GM23338 (cell line): ENCODE results near the gene PLA2G6. TPM values are rescaled to one million over a fixed set of nuclear protein-coding genes. Genes with fewer than 3 reads are reported as not detected.

Experiments
- ATAC-seq: fragments of 200-7000 bp; cut with Tn5 transposase; 3 replicates; pipeline ENCODE4 v1.9.1; 2020
- DNase-seq: peaks from one replicate; pipeline ENCODE4 v3.0.0-alpha.2; 2015; ENCODE audit warnings: low spot score
- H2AFZ ChIP-seq: fragments of 200-600 bp; sonication (generic); 2 replicates; pipeline ENCODE4 v1.8.0; 2016; ENCODE audit warnings: antibody characterized with exemption, mild to moderate bottlenecking, moderate library complexity
- H3F3A ChIP-seq: fragments of 200-600 bp; sonication (generic); replicated peaks from 2 replicates; pipeline ENCODE4 v1.8.0; 2017; ENCODE audit warnings: antibody characterized with exemption, mixed run types, low read depth
- H3K27ac ChIP-seq: fragments of 200-600 bp; sonication (generic); 2 replicates; pipeline ENCODE4 v1.6.1; 2016; ENCODE audit warnings: low read depth
- H3K27me3 ChIP-seq: fragments of 200-600 bp; sonication (generic); 2 replicates; pipeline ENCODE4 v1.8.0; 2016; ENCODE audit warnings: mild to moderate bottlenecking, mixed run types, moderate library complexity; ENCODE audit not compliant: insufficient read depth
- H3K36me3 ChIP-seq: fragments of 200-600 bp; sonication (generic); 2 replicates; pipeline ENCODE4 v1.8.0; 2016; ENCODE audit warnings: mild to moderate bottlenecking; ENCODE audit not compliant: insufficient read depth
- H3K4me1 ChIP-seq: fragments of 200-600 bp; sonication (generic); 2 replicates; pipeline ENCODE4 v1.8.0; 2016; ENCODE audit warnings: mild to moderate bottlenecking, moderate library complexity; ENCODE audit not compliant: insufficient read depth
- H3K4me2 ChIP-seq: fragments of 200-600 bp; sonication (generic); 2 replicates; pipeline ENCODE4 v1.7.1; 2017; ENCODE audit warnings: mixed run types
- H3K4me3 ChIP-seq: fragments of 200-600 bp; sonication (generic); 2 replicates; pipeline ENCODE4 v1.6.1; 2016; ENCODE audit warnings: mixed run types
- H3K79me2 ChIP-seq: fragments of 200-600 bp; sonication (generic); replicated peaks from 2 replicates; pipeline ENCODE4 v1.8.0; 2017; ENCODE audit warnings: mild to moderate bottlenecking; ENCODE audit not compliant: insufficient read depth
- H3K9me2 ChIP-seq: fragments of 200-600 bp; sonication (generic); 2 replicates; pipeline ENCODE4 v1.8.0; 2017; ENCODE audit not compliant: insufficient read depth
- H4K20me1 ChIP-seq: fragments of 200-600 bp; sonication (generic); replicated peaks from 2 replicates; pipeline ENCODE4 v1.8.0; 2017; ENCODE audit warnings: mild to moderate bottlenecking; ENCODE audit not compliant: insufficient read depth
- H3K27ac Mint-ChIP-seq: 2 replicates; pipeline ENCODE4 v1.8.0; 2020; ENCODE audit warnings: inconsistent platforms, mild to moderate bottlenecking, moderate library complexity, mixed read lengths
- H3K27me3 Mint-ChIP-seq: 3 replicates; pipeline ENCODE4 v1.8.0; 2022; ENCODE audit warnings: low read depth, mild to moderate bottlenecking, moderate library complexity, mixed read lengths, inconsistent platforms; ENCODE audit not compliant: insufficient read depth, poor library complexity
- H3K36me3 Mint-ChIP-seq: 3 replicates; pipeline ENCODE4 v1.8.0; 2021; ENCODE audit warnings: low read depth, mild to moderate bottlenecking, inconsistent platforms, moderate library complexity, mixed read lengths
- H3K4me1 Mint-ChIP-seq: 3 replicates; pipeline ENCODE4 v1.8.0; 2020; ENCODE audit warnings: mild to moderate bottlenecking, inconsistent platforms, mixed read lengths
- H3K4me3 Mint-ChIP-seq: 3 replicates; pipeline ENCODE4 v1.8.0; 2021; ENCODE audit warnings: moderate library complexity, mild to moderate bottlenecking, inconsistent platforms, mixed read lengths
- H3K9me3 Mint-ChIP-seq: 3 replicates; pipeline ENCODE4 v1.8.0; 2020; ENCODE audit warnings: moderate library complexity, mild to moderate bottlenecking, inconsistent platforms, mixed read lengths
- CREB1 ChIP-seq: fragments of 250-450 bp; sonication (Bioruptor Pico); IDR thresholded peaks from 2 replicates; pipeline ENCODE4 v1.5.0; 2020; ENCODE audit warnings: low read depth, mild to moderate bottlenecking, moderate library complexity
- POLR2AphosphoS5 ChIP-seq: IDR thresholded peaks from 2 replicates; pipeline ENCODE4 v1.6.1; 2016; ENCODE audit warnings: antibody characterized with exemption, low read depth
- ZNF331 ChIP-seq: fragments of 250-450 bp; sonication (Bioruptor Pico); IDR thresholded peaks from 2 replicates; pipeline ENCODE4 v1.5.0; 2020; ENCODE audit warnings: low read depth, mild to moderate bottlenecking, moderate library complexity
- polyA plus RNA-seq: library from polyadenylated mRNA; unstranded; fragments of >200 nt; fragmentation: Nextera tagmentation; extraction: Ambion mirVana; gene quantifications from 2 replicates; pipeline ENCODE4 v1.2.1, GENCODE V29; 2016
- total RNA-seq: library from RNA; depleted of rRNA; stranded (reverse); fragments of >200 nt; shearing (Covaris generic); gene quantifications from 2 replicates; pipeline ENCODE4 v1.2.3, GENCODE V29; 2014
- TF ChIP-seq, protein P1 (sequence below), 2 experiments: fragments of 200-600 bp in 1 of 2; sonication (generic) in 1 of 2; conservative IDR thresholded peaks; 2 replicates each; pipeline versions ENCODE4 v1.5.1 to v1.6.1; 2016 to 2017; ENCODE audit warnings: antibody characterized with exemption in 2 of 2, low read depth in 2 of 2, mild to moderate bottlenecking in 2 of 2, moderate library complexity in 1 of 2

PLA2G6 gene
- total and polyA plus RNA-seq, 2 experiments from 2014 or later: 4.5 to 12.6 TPM

DNA sequence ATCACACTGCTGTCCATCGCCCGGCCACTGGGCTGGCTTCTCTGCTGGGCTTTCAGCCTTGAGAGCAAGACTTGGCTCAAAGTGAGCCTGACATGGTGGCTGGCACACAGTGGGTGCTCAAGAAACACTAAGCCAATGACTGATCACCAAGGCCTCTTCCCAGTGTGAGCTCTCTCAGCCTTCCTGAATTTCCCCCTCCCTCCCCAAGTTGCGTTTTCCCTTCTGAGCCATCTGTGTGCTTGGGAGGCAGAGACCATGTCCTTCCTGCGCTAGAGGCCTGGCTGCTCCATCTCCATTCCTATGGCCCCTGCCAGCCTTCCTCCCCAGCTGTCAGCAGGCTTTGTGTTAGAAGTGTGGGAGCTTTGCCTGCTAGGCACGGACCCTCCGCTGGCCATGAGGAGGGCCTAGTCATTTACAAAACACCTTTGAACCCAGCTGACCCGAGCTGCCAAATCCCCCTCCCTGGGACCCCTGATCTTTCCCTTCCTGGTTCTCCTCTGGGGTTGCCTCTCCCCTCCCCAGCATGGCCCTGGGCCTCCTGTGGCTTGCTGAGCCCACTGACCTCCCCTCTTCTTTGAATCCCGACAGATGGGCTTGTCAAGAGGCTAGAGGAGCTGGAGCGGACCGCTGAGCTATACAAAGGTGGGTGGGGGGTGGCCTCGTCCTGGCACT is 111.2 kb downstream of the PLA2G6 start:
- Mint-ChIP-seq H3K4me1 (peaks cover 2% of the 10 kb centered on the region; the same call in 2 of the 3 replicates), H3K27me3 (peaks cover 10% of the 10 kb centered on the region), H3K9me3 (no peaks in the 10 kb centered on the region), H3K27ac (no peak overlapping the region), H3K36me3 (peaks cover 41% of the 10 kb centered on the region), H3K4me3 (no peak overlapping the region)
- no peak overlapping the region for H2AFZ ChIP-seq
- H4K20me1 ChIP-seq: no peaks in the 10 kb centered on the region; the same call in 1 of the 2 replicates
- H3F3A ChIP-seq: no peaks in the 10 kb centered on the region
- no peaks in the 10 kb centered on the region for H3K27me3 ChIP-seq
- H3K9me2 ChIP-seq: no peaks in the 10 kb centered on the region
- H3K4me3 ChIP-seq: no peak overlapping the region
- no peaks in the 10 kb centered on the region for H3K36me3 ChIP-seq
- TF ChIP-seq POLR2AphosphoS5 (no peak), ZNF331 (CRISPR knock-in tag) (no peak), CREB1 (no peak)
- H3K79me2 ChIP-seq: no peaks in the 10 kb centered on the region
- no peak overlapping the region for H3K27ac ChIP-seq
- no peak for ATAC-seq
- DNase-seq: no peak
- H3K4me1 ChIP-seq: 0 out of 2 replicates have a peak, but pooled peaks cover 3% of the 10 kb centered on the region
- no peak overlapping the region for H3K4me2 ChIP-seq

DNA sequence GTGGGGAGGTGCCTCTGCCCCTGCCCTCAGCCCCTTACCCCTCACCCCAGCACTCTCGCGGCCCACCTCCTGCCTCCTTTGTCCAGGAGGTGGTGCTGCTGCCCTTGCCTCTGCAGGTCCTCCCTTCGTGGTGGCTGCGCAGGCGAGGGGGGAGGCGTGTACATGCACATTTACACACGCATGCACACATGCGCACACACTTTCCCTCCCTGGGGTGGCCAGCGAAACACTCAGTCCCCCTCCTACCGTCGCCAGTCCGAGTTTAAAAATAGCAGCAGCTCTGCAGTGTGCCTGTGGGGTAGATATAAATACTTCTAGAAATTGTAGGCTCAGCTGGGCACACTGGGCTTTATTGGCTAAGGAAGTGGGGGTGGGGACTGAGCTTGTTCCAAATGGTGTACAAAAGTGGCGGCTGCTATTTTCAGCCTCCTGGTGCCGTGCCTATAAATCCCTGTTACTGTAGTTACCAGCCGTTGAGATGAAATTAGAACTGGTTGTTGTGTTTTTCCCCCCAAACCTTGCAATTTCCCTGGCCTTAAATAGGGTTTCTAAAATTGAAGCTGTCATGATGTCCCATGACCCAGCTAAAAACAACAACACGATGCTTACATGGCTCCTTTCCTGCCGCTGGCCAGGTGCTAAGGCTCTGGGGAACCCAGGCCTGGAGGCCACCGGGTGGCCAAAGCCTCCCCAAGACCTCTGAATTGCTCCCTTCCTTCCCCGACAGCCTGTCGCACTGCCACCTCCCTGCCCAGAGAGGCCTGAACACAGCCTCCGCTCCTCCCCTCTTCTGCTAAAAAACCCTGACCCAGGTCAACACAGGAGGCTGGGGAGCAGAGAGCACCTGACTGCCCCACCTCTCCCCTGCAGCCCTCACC is 112.0 kb downstream of the PLA2G6 start:
- peak; percentile 61 for ATAC-seq
- no peaks in the 10 kb centered on the region for H3K9me2 ChIP-seq

More for the DNA sequence above, 112.0 kb downstream of the PLA2G6 start:
- no peak overlapping the region for H3K27ac Mint-ChIP-seq
- H3K4me2 ChIP-seq: no peak overlapping the region
- H3K4me1 ChIP-seq: 0 out of 2 replicates have a peak, but pooled peaks cover 3% of the 10 kb centered on the region
- H3K4me3 ChIP-seq: no peak overlapping the region
- H3K36me3 ChIP-seq: no peaks in the 10 kb centered on the region
- no peaks in the 10 kb centered on the region for H3F3A ChIP-seq
- no peak overlapping the region for H2AFZ ChIP-seq
- no peak overlapping the region for H3K4me3 Mint-ChIP-seq
- peaks cover 10% of the 10 kb centered on the region for H3K27me3 Mint-ChIP-seq
- peaks cover 2% of the 10 kb centered on the region; the same call in 2 of the 3 replicates for H3K4me1 Mint-ChIP-seq
- TF ChIP-seq, protein P1, sequence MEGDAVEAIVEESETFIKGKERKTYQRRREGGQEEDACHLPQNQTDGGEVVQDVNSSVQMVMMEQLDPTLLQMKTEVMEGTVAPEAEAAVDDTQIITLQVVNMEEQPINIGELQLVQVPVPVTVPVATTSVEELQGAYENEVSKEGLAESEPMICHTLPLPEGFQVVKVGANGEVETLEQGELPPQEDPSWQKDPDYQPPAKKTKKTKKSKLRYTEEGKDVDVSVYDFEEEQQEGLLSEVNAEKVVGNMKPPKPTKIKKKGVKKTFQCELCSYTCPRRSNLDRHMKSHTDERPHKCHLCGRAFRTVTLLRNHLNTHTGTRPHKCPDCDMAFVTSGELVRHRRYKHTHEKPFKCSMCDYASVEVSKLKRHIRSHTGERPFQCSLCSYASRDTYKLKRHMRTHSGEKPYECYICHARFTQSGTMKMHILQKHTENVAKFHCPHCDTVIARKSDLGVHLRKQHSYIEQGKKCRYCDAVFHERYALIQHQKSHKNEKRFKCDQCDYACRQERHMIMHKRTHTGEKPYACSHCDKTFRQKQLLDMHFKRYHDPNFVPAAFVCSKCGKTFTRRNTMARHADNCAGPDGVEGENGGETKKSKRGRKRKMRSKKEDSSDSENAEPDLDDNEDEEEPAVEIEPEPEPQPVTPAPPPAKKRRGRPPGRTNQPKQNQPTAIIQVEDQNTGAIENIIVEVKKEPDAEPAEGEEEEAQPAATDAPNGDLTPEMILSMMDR (conservative IDR thresholded peaks at IDR 0.05; ENCODE audit: low read depth in 2 of 2): peak; percentile 47 to 84
- TF ChIP-seq CREB1: no peak
- H3K36me3 Mint-ChIP-seq: peaks cover 49% of the 10 kb centered on the region
- H3K27me3 ChIP-seq: no peaks in the 10 kb centered on the region
- no peak overlapping the region for H3K27ac ChIP-seq
- no peaks in the 10 kb centered on the region for H3K79me2 ChIP-seq
- DNase-seq: peak; percentile 58
- H3K9me3 Mint-ChIP-seq: no peaks in the 10 kb centered on the region
- no peaks in the 10 kb centered on the region; the same call in 1 of the 2 replicates for H4K20me1 ChIP-seq
